HCT116 (cell line): ENCODE results near the gene HUNK.

Source experiments
- EGR1 ChIP-seq: IDR thresholded peaks from 2 replicates; pipeline ENCODE4 v1.6.1; 2012; ENCODE audit warnings: low read depth
- POLR2A ChIP-seq: IDR thresholded peaks from 2 replicates; pipeline ENCODE4 v1.7.0; 2011; ENCODE audit warnings: borderline replicate concordance; ENCODE audit not compliant: insufficient read depth, insufficient read length; ENCODE audit errors: extremely low read depth
- POLR2AphosphoS5 ChIP-seq: IDR thresholded peaks from 2 replicates; pipeline ENCODE4 v1.6.1; 2011; ENCODE audit warnings: mild to moderate bottlenecking, low read depth, low read length, moderate library complexity
- RAD21 ChIP-seq: IDR thresholded peaks from 2 replicates; pipeline ENCODE4 v1.6.1; 2012; ENCODE audit warnings: low read depth, mild to moderate bottlenecking

DNA sequence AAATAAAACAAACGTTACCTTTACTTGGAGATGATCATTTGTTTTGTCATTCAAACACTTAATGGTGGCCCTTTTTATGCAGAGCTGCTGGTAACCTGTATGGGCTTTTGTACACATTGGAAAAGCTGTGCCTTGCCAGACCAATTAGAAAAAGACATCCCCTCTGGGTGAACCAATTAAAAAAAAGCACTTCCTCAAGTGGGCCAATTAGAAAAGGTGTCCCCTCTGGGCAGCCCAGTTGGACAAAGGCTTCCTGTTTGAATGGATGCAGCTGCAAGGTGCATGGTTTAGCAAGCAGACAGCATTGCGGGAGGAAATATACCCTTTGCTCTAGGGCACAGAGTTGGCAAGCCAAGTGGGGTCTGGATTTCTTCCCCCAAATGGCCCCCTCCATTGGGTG is 21.6 kb downstream of the HUNK start:
- TF ChIP-seq POLR2A (no peak), RAD21 (no peak), EGR1 (no peak), POLR2AphosphoS5 (no peak)
